NCI-H82 (cell line): ENCODE data around the gene RBM33.
"Not testable (repeated sequence)": the region's sequence is repeated elsewhere in the genome, so short reads cannot be mapped to it uniquely, and the experiment has no call there.

Experiments
- DNase-seq: peaks from one replicate; lab custom pipeline; 2025; lab: John Stamatoyannopoulos, UW

The RBM33 gene

DNA sequence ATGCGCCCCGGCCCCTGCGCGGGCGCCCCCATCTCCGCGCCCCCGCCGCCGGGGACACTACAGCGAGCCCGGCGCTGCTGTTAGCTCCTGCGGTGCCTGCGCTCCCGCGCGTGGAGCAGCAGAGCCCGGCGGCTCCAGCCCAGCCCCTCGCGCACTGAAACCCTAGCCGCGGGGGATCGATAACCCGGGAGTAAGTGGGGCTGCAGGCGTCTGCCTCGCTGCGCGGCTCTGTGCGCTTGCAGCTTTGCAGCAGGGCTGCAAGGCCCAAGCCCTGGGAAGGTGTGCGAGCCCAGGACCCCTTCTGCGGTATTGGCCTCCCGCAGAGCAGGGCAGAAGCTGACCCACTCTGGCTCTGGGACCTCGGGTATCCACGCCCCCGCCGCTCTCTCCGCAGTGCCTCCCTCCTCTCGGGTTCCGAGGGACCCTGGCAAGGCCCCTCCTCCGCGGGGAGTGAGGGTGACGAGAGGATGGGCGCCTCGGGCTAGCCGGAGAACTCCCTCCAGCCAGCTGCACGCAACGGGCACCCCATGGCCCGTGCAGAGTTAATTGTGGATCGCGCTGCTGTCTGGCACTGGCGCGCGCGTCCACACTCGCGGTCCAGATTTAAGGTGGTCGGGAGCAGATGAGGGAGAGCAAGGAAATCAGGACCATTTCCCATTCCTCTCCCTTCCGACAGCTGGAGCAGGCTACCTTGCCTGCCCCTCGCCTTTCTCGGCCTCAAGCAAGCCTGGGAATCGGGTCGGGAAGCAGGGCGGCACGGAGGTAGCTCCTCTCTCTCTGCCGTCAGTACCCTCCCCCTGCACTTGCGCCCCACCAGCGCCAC lies 165.7 kb downstream of the RBM33 start:
- no peak for DNase-seq

DNA sequence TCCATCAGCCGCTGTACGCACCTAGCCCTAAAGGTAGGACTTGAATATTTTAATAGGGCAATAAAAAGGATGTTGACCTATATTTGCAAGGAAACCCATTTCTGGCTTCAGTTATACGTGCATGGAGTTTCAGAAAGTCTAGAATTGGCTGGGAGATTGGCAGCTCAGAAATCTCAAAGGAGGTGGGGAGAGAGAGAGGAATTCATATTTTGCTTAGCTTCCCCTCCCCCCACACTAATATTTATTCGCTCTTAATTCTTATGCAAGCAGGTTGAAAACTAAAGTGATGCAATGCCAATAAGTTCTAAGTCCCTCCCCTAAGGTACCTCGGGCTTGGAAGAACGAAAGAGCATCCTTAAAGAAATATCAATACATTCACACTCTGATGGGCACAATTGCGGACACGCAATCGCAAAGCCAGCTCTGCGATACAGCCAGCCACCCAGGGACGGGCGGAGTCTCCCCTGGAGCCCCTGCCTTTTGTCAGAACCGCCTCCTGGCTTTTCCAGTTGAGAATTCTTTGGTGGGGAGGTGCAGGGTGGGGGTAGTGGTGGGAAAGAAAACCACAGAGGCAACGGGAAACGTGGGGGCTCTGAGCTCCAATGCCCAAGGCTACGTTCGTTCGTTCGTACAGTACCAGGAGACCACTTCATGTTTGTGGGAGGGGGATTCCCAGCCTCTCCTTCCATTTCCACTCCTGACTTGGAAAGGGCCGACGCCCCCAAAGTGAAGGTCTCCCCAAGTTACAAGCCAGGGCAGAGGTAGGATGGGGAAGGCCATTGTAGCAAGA lies 166.5 kb downstream of the RBM33 start:
- DNase-seq, result no peak

GRCh38 chr7:155811560-155811894 lies 167.1 kb downstream of the RBM33 start:
- no peak for DNase-seq

DNA sequence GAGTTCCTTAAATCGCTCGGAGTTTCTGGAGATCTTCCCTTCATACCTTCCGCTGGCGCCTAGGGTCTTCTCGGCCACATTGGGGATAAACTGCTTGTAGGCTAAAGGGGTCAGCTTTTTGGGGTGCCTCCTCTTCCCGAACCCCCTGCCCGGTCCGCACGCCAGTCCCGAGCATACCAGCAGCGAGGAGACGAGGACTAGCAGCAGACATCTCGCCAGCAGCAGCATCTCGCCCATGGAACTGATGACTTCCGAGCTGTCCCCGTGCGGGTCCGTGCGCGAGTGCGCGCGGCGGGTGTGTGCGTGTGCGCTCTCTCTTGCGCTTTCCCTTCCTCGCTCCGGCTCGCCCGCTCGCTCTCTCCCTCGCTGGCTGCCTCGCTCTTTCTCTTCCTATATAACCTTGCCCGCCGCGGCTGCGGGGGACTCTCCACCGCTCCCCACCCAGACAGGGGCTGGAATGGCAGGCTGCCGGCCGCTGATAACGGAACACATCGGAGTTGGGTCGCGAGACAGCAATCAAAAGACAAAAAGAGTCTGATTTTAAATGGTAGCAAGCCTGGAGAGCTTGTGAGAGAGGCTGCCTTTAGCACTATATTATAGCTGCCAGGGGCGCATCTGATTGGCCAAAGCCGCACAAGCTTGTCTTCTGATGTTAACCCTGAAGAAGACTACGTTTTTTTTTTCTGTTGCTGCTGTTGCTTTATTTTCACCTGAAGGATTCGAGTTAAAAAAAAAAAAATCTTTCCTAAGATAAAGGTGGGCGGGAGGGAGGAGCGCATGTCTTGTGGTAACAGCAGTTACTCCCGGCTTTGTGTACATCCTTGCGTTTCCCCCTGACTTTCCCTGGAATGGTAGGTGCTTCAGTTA lies 167.7 kb downstream of the RBM33 start, which contains the start of gene SHH:
SHH (minus strand) TSS at position 569 of the 867 bp plus-strand sequence; CDS start at position 228, 341 bp downstream.
- DNase-seq, result no peak

DNA sequence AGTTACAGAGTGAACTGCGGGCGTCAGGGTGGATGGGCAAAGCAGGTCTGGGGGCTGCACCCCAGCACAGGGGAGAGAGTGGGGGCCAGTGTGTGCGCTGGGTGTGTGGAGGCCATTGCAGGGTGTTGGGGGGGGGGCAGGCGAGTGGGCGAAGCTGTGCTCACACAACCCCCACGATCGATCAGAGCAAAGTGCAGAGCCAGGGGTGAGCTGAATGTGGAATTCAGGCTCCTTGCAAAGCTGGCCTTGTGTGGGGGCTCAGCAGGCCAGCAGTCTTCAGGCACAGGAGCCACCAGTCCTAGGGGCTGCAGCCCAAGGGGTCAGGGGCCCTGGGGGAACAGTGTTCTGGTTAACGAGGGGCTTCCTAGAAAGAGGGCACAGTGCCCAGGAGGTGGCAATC lies 168.7 kb downstream of the RBM33 start:
- DNase-seq, result no peak

GRCh38 chr7:155813546-155814315 lies 169.3 kb downstream of the RBM33 start:
- DNase-seq, result no peak

- DNase-seq, result no peak
Measured at GRCh38 chr7:155814316-155815276, 170.1 kb downstream of the RBM33 start.

DNA sequence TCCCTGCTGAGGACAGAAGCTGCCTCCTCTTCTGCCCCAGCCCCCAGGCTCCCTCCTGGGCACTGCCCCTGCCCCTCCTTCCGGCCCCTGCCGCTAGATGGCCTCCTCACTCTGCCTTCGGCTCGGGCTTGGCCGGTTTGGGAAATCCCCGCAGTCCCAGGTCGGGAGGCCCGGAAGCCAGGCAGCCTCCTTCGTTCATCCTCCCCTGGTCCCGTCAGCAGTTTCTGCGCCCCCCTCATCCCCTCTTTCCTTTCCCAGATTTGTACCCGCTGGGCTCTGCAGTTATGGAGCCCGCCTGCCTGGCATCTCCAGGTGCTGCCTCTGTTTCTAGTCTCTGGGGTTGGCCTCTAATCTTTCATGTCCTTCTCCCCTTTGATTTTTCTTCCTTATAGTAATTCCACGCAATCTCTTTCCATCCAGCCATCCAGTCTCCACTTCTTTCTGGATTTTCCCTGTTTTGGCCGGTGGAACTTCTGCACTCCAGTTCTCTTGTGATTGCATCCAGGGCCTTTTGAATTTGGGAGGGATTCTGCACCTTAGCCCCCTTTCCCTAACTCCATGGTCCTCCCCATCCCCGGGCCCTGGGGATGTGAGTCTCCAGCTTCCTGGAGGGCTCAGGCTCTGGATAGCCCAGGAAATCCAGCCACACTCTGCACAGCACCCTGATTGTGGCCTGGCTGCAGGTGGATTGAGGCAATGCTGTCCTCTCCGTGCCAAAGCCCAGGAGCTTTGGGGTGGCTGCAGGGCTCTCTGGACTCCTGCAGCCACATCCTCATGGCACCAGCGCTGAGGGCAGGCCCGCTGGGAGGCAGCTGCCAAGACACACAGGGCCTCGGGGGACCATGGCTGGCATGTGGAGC lies 171.1 kb downstream of the RBM33 start:
- peak; percentile 42 for DNase-seq

DNA sequence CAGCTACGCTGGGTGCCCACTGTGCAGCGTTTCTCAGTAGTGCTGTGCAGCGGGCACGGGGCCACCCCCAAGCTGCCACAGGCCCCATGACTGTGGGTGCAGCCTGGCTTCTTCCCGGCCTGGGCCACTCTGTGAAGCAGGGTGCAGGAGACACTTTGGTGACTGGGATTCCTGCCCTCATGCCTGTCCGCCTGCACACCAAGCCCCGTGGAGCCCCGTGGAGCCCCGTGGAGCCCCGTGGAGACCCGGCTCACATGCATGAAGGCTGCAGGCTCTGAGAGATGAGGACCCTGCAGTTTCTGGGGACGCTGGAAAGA lies 171.7 kb downstream of the RBM33 start:
- DNase-seq, result no peak

GRCh38 chr7:155816996-155817395 lies 172.5 kb downstream of the RBM33 start:
- no peak for DNase-seq

GRCh38 chr7:155817515-155817914 lies 173.1 kb downstream of the RBM33 start:
- not testable (repeated sequence) for DNase-seq

DNA sequence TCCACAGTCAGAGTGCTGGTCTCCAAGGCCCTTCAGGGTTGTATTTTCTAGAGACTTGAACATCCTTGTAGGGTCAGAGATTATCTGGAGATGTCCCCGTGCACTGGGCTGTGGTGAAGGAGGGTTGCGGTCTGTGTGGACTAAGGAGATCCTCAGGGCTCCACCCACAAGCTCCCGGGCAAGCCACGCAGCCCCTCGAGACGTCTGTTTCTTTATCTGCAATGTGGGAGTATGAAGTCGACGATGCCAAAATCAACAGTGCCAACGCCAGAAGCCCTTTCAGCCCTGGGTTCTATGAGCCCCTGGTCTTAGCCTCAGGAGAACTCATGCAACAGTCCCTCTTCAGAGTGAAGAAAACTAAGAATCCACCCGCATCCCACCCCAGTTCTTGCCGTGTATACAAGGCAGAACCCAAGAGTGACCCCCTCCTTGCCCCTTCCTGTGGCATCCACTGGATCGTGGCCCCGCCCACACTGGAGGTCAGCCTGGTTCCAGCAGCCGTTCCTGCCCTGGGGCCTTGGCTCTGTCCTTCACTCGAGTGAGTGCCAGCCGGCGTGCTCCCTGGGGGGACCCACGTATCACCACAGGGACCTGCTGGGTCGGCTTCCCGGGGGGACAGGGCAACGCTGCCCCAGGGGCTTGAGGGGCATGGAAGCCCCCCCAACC lies 173.8 kb downstream of the RBM33 start:
- DNase-seq, result no peak

DNA sequence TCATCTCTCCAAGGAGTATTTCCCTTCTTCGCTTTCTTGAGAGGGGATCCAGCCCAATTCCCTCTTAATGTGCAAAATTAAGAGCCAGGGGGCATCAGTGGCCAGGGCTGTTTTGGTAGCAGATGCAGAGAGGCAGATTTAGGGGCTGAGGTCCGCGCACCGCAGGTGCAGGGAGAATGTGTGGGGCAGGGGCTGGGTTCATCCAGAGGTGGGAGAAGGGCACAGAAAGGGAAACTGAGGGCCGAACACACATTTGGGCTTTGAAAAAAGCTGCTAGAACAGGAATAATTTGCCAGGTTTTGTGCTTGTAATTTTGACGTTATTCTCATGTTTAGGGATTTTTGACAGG lies 174.3 kb downstream of the RBM33 start:
- no peak for DNase-seq

GRCh38 chr7:155819186-155819585 lies 174.7 kb downstream of the RBM33 start:
- DNase-seq, result no peak

- DNase-seq, result no peak
Measured at GRCh38 chr7:155820246-155820645, 175.8 kb downstream of the RBM33 start.

DNA sequence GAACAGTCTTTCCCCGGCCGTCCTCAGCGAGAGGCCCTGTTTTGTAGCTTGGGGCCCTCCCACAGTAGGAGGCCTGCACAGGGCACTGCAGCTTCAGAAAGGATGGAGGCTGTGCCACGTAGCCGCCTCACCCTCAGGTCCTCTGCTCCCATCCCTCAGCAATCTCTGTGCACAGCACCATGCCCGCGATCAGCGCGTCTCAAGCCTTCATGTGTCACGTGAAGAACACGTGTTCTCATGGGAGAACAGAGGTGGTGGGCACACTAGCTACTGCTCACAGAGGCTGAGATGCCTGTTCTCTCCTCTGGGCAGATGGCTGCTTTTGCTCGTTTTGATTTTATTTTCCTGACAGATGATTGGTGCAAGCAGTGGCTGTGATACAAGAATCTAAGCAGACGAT lies 176.3 kb downstream of the RBM33 start:
- DNase-seq, result no peak

GRCh38 chr7:155821851-155822250 lies 177.4 kb downstream of the RBM33 start:
- DNase-seq, result no peak

- DNase-seq, result no peak
Measured at GRCh38 chr7:155824227-155824886, 179.9 kb downstream of the RBM33 start.

- DNase-seq, result no peak
Measured at GRCh38 chr7:155825336-155825735, 180.9 kb downstream of the RBM33 start.
